Activated CD8-positive, alpha-beta T cell treated with anti-CD3 and anti-CD28 coated beads for 36 hours (primary cell): Measurements from ENCODE around the gene DTD1. TPM values are rescaled to one million over a fixed set of nuclear protein-coding genes. Genes with fewer than 3 reads are reported as not detected.

Experiments used
- ATAC-seq: fragments of 200-7000 bp; cut with Tn5 transposase; one replicate; pipeline ENCODE4 v1.10.0; 2021; ENCODE audit warnings: mild to moderate bottlenecking, moderate library complexity
- CTCF ChIA-PET: fragments of 350-600 bp; sonication (Branson Sonifier 250); formaldehyde crosslinking; loops from one replicate; lab custom pipeline; 2021; ENCODE audit warnings: antibody characterized with exemption; lab: Charles Lee
- POLR2A ChIA-PET: fragments of 350-600 bp; sonication (Branson Sonifier 250); formaldehyde crosslinking; loops from one replicate; lab custom pipeline; 2021; ENCODE audit warnings: antibody characterized with exemption; lab: Charles Lee
- DNase-seq: peaks from one replicate; pipeline ENCODE4 v3.0.0-alpha.2; 2020
- H3K27ac Mint-ChIP-seq: one replicate; pipeline ENCODE4 v1.8.0; 2021; ENCODE audit warnings: mild to moderate bottlenecking, mixed read lengths
- H3K27me3 Mint-ChIP-seq: one replicate; pipeline ENCODE4 v1.8.0; 2021; ENCODE audit warnings: mixed read lengths
- H3K36me3 Mint-ChIP-seq: one replicate; pipeline ENCODE4 v1.8.0; 2021; ENCODE audit warnings: low read depth, mixed read lengths
- H3K4me1 Mint-ChIP-seq: one replicate; pipeline ENCODE4 v1.8.0; 2021; ENCODE audit warnings: low read depth, mixed read lengths
- H3K4me3 Mint-ChIP-seq: one replicate; pipeline ENCODE4 v1.8.0; 2021; ENCODE audit warnings: mild to moderate bottlenecking, moderate library complexity, mixed read lengths
- H3K9me3 Mint-ChIP-seq: one replicate; pipeline ENCODE4 v1.8.0; 2021; ENCODE audit warnings: mixed read lengths
- intact Hi-C: fragments of 100-400 bp; cut with micrococcal nuclease; formaldehyde crosslinking; loops from one replicate; pipeline ENCODE4 v1.10.0; 2022
- total RNA-seq, 2 experiments: library from RNA; stranded (reverse); gene quantifications; one replicate each; pipeline ENCODE4 v1.2.3, GENCODE V29; 2021
- TF ChIP-seq, protein P1 (sequence below): fragments of 200-600 bp; IDR thresholded peaks from one replicate; pipeline ENCODE4 v1.8.0; 2022; ENCODE audit warnings: antibody characterized with exemption, mild to moderate bottlenecking

Gene DTD1
- total RNA-seq, 2 experiments from 2014 or later, result 52.3 to 53.5 TPM

DNA sequence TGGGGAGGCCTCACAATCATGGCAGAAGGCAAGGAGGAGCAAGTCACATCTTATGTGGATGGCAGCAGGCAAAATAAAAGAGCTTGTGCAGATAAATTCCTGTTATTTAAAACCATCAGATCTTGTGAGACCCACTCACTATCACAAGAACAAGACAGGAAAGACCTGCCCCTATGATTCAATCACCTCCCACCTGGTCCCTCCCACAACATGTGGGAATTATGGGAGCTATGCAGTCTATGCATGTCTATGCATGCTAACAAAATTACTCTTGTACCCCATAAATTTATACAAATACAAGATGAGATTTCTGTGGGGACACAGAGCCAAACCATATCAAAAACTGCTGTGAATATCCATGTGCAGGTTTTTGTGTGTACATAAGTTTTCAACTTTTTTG is 200.2 kb downstream of the DTD1 start:
- intact Hi-C loops, result no loop called here
- CTCF ChIA-PET, result no interaction called here
- no peaks in the 10 kb centered on the region for H3K4me1 Mint-ChIP-seq
- H3K27ac Mint-ChIP-seq, result no peak overlapping the region
- ATAC-seq (no peak), DNase-seq (no peak)
- peaks cover 2% of the 10 kb centered on the region for H3K9me3 Mint-ChIP-seq
- TF ChIP-seq, protein P1, sequence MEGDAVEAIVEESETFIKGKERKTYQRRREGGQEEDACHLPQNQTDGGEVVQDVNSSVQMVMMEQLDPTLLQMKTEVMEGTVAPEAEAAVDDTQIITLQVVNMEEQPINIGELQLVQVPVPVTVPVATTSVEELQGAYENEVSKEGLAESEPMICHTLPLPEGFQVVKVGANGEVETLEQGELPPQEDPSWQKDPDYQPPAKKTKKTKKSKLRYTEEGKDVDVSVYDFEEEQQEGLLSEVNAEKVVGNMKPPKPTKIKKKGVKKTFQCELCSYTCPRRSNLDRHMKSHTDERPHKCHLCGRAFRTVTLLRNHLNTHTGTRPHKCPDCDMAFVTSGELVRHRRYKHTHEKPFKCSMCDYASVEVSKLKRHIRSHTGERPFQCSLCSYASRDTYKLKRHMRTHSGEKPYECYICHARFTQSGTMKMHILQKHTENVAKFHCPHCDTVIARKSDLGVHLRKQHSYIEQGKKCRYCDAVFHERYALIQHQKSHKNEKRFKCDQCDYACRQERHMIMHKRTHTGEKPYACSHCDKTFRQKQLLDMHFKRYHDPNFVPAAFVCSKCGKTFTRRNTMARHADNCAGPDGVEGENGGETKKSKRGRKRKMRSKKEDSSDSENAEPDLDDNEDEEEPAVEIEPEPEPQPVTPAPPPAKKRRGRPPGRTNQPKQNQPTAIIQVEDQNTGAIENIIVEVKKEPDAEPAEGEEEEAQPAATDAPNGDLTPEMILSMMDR, result no peak
- no peak overlapping the region for H3K4me3 Mint-ChIP-seq
- peaks cover 24% of the 10 kb centered on the region for H3K27me3 Mint-ChIP-seq
- POLR2A ChIA-PET, result no interaction called here
- peaks cover 2% of the 10 kb centered on the region for H3K36me3 Mint-ChIP-seq

DNA sequence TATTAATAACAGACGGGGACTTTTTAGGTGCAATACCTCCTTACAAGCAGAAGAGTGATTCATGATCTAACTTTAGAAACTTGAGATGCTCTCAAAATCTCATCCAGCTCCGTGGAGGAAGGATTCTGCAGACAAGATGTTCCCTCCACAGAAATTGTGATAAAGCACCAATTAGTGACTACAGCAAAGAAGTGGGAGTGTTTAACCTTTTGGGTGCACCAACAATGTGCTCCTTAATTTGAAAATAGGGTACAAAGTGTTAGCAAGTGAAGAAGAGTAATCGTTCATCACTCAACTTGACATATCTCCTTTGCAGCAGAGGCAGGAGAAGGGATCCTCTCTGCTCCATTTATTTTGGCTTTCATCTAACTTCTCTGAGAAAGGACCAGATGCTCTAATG is 202.9 kb downstream of the DTD1 start:
- ChIA-PET POLR2A (no interaction called here), CTCF (no interaction called here)
- Mint-ChIP-seq H3K27ac (no peak overlapping the region), H3K4me3 (no peak overlapping the region), H3K36me3 (peaks cover 6% of the 10 kb centered on the region), H3K4me1 (peaks cover 13% of the 10 kb centered on the region), H3K9me3 (peaks cover 2% of the 10 kb centered on the region), H3K27me3 (peaks cover 20% of the 10 kb centered on the region)
- TF ChIP-seq, protein P1, result no peak
- no peak for DNase-seq
- no peak for ATAC-seq
- intact Hi-C loops, result no loop called here

DNA sequence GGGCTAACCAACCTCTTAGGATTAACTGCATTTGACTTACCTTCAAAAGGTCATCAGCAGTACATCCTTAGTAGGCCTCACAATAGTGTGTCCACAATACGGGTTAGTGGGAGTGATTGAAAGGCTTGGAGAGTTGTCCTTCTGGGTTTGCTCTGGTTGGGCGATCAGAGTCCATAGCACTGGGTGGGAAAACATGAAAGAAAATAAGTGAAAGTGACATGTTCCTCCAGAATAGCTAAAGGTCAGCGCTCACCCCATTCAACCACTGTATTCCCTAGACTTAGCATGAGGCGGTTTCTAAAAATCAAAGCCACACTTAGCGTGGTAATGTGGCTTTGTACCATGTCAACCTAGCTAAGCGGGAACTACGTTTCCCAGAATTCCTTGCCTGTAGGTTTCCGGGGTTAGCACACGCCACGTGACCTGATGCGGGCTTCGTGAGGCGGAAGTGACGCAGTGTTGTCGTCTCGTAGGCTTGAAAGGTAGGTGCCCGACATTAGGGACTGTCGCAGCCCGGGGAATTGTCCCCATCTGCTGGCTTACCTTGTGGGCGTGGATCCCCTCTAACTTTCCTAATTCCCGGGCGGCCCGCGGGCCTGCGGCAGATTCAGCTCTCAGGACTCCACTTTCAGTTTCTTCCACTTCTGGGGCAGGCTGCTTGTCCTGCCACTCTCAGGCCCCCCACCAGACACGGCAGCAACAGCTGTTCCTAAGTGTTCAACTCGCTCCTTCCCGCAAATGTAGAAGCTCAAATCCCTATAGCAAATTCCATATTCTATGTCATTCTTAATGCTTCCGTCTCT is 206.0 kb downstream of the DTD1 start:
- Mint-ChIP-seq H3K9me3 (peaks cover 4% of the 10 kb centered on the region), H3K27ac (peak overlapping the region; percentile 96), H3K36me3 (peaks cover 6% of the 10 kb centered on the region), H3K4me1 (peaks cover 13% of the 10 kb centered on the region), H3K27me3 (peaks cover 8% of the 10 kb centered on the region), H3K4me3 (peak overlapping the region; percentile 89)
- peak; percentile 93 for DNase-seq
- POLR2A ChIA-PET, result interaction anchor here (0.7 to 1.3 kb wide), 4 partner anchors 10 to 328 kb away, joined by 3 to 4 read pairs (median 3); no protein-coding TSS in a partner anchor
- intact Hi-C loops, result no loop called here
- TF ChIP-seq, protein P1, result no peak
- CTCF ChIA-PET, result interaction anchor here (1.2 kb wide), 1 partner anchor 10 kb away, joined by 3 read pairs; no protein-coding TSS in a partner anchor
- peak; percentile 97 for ATAC-seq

DNA sequence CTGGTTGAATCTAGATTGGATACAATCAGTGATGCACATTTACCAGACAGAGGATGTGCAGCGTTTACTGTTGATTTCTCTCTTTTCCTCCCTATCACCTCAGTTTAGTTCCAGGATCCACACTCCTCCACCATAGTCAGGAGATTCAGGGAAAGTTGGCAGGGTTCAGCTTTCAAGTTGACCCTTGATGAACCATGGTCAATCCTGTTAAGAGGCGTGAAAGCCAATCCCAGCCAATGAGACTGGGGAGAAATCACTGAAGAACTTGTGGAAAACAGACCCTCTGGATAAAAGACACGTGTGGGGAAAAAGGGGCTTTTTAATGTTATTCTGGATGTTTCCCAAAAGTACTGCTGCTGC is 206.6 kb downstream of the DTD1 start:
- DNase-seq, result no peak
- Mint-ChIP-seq H3K4me3 (peak overlapping the region; percentile 89), H3K36me3 (peaks cover 6% of the 10 kb centered on the region), H3K27ac (peak overlapping the region; percentile 96), H3K4me1 (peaks cover 13% of the 10 kb centered on the region), H3K9me3 (peaks cover 4% of the 10 kb centered on the region), H3K27me3 (peaks cover 8% of the 10 kb centered on the region)
- ChIA-PET POLR2A (interaction anchor here (0.7 to 1.3 kb wide), 4 partner anchors 10 to 328 kb away, joined by 3 to 4 read pairs (median 3); no protein-coding TSS in a partner anchor), CTCF (interaction anchor here (1.2 kb wide), 1 partner anchor 10 kb away, joined by 3 read pairs; no protein-coding TSS in a partner anchor)
- intact Hi-C loops, result no loop called here
- ATAC-seq, result no peak
- TF ChIP-seq, protein P1, result no peak

DNA sequence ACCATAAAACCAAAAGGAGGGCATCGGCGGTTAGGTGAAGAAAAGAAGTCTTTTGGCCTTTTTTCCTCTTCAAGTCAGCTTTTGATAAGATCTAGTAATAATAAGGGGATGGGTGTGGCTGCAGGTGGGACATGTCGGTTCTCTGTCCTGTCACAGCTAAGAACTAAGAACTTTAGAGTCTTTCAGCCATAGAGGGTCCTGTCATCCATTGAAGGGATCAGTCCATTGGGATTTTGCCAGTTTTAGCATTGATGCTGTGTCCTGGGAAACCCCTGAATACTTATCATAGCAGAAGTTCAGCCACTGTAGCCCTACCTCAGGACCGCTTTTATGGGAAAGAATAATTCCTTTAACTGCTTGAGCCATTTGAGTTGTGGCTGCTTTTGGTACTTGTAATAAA is 207.5 kb downstream of the DTD1 start:
- H3K36me3 Mint-ChIP-seq, result peaks cover 6% of the 10 kb centered on the region
- POLR2A ChIA-PET, result no interaction called here
- DNase-seq, result no peak

More for the DNA sequence above, 207.5 kb downstream of the DTD1 start:
- no peak overlapping the region for H3K4me3 Mint-ChIP-seq
- H3K27ac Mint-ChIP-seq, result no peak overlapping the region
- TF ChIP-seq, protein P1, result no peak
- CTCF ChIA-PET, result no interaction called here
- intact Hi-C loops, result no loop called here
- peaks cover 13% of the 10 kb centered on the region for H3K4me1 Mint-ChIP-seq
- peaks cover 4% of the 10 kb centered on the region for H3K9me3 Mint-ChIP-seq
- no peak for ATAC-seq
- H3K27me3 Mint-ChIP-seq, result peaks cover 5% of the 10 kb centered on the region
